ENCODE results near the gene EID1.
A peak's percentile ranks its signal among the peaks of the same experiment; 100 is the strongest.

The EID1 gene

DNA sequence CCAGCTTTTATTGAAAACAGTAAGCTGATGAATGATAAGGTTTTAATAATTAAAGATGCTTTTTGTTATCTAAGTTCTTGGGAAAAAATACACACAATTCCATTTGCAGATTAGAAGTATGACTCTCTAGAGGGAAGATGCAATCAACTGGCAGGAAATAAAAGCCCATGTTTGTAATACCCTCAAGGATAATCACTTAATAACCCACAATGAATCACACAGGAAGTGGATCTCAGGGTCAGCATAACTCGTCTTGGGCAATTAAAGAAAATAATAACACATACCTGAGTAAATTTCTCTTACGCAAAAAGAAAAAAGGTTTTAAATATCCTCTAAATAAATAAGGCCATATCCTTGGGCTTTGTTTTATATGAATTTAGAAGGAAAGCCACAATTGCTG lies 9.4 kb upstream of the EID1 start:
- peak in 1 of 2 experiments; percentile 35 for DNase-seq (ENCODE audit: low read depth in 2 of 2)

DNA sequence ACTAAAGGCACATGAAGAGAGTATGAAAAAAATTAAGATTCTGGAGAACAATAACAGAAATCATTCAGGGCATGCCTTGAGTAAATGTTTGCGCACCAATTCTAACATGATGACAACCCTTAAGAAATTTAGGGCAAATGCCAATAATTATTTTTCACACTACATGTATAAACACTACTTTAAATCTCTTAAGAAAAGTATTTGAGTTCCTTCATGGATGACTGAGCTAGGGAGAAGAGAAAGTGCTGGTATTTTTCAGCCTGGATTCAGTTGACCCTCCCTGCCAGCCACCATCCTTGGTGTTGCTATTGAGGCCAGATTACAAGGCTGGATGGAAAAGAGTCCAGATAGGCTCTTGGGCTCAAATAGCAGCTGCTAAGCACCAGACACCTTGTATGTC lies 8.0 kb upstream of the EID1 start:
- no peak for DNase-seq (ENCODE audit: low read depth in 2 of 2)

DNA sequence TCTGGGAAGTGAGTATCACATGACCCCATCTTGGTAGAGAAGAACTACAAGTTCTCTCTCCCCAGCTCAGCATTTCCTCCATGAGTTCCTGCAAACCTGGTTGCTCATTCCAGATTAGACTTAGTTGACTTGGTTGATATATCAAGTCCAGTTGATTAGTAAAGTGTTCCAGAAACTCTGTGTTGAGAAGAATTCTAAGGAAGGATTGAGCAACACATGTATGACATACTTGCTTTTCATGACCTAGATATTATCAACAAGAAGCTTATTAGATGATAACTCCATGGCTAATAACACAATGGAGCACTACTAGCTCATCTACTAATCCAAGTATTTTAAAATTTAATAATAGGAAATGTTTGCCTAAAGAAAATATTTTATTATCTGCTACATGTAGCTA lies 6.4 kb upstream of the EID1 start:
- no peak for DNase-seq (ENCODE audit: low read depth in 2 of 2)

DNA sequence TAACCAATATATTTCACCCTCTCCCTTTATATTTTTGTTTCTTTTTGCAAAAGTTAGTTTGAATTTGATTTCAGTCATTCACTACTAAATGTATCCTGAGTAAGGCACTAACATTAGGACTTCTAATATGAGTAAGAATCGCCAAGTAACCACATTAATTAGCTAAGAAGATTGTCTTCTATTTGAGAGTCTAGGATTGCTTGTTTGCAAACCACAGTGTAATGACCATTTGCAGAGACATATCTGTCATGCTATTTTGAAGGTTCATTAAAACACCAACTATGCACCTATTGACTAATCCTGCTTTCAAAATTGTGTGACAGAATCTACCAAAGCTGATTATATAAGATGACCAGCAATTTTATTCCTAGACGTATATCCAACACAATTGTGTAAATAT lies 5.3 kb upstream of the EID1 start:
- no peak for DNase-seq (ENCODE audit: low read depth in 2 of 2)

DNA sequence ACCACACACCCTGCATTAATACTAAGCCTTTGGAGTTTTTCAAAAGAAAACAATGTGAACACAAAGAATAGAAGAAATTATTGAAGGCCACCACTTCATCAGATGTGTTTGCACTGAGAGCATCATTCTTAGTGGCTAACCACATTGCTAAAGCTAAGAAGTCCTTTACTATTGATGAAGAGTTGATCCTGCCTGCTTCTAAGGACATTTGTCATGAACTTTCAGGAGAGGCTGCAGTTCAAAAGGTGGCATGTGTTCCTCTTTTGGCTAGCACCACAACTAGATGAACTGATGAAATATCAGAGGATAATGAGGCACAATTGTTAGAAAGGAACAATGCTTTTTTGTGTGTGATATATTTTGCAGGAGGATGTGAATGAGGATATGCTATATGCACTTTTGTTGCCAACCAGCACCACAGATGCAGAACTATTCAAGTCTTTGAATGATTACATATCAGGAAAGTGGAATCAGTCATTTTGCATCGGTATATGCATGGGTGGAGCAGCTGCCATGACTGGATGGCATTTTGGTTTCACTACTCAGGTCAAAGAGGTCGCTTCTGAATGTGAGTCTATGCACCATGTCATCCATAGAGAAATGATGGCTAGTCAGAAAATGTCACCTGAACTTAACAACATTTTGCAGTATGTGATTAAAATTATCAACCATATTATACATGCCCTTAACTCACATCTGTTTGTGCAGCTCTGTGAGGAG lies 2.5 kb upstream of the EID1 start:
- no peak for DNase-seq (ENCODE audit: low read depth in 2 of 2)

DNA sequence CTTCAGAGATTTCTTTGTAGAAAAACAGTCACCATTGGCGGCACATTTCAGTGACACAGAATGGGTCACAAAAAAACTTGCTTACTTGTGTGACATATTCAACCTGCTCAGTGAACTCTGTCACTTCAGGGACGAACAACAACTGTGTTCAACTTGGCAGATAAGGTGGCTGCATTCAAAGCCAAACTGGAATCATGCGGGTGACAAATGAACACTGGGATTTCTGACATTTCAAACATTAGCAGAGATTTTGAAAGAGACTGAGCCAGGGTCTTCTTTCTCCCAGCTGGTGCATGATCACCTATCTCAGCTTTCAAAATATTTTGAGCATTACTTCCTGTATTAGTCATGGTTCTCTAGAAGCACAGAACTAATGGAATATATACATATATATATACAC lies 1.9 kb upstream of the EID1 start:
- DNase-seq (ENCODE audit: low read depth in 2 of 2): no peak

DNA sequence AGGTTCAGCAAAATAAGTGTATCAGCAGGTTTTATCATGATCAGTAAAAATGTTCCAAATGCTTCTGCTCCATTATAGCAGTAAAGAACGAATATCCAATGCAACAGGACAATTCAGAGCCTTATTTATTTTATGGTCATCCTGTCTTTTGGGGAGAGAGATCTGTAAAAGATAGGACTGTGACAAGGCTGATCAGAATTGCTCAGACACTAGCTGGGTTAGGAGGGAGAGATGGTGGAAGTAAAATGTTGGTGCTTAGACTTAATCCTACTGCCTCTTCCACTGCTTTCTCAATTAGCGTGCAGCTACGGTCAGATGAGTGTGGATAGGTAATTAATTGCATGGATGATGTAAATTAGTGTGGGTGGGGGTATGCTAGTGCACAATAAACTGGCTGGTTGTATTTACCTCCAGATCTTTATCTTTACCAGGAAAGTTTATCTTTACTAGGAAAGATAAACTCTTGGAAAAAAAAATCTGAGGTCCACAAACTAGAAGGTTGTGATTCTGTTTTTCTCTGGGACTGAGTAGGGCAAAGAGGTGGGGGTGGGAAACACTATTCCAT lies 2.2 kb downstream of the EID1 start:
- DNase-seq (ENCODE audit: low read depth in 2 of 2): no peak

DNA sequence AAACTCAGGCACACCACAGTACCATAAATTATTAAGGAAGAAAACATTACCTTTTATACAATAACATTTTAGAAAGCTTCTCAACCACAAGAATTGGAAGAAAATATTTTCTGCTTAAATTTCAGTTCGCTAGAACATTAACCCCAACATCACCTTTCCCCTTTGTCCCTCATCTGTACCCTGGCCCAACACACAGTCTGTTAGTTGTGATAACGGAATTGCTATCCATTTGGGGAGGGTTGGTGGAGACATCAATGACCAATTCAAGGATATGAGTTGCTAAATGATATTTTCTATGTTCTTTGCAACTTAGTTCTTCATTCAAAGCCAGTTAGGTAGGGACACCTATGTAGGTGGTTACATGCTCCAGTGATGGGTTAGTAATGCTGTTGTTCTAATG lies 5.8 kb downstream of the EID1 start:
- DNase-seq (ENCODE audit: low read depth in 2 of 2): no peak

DNA sequence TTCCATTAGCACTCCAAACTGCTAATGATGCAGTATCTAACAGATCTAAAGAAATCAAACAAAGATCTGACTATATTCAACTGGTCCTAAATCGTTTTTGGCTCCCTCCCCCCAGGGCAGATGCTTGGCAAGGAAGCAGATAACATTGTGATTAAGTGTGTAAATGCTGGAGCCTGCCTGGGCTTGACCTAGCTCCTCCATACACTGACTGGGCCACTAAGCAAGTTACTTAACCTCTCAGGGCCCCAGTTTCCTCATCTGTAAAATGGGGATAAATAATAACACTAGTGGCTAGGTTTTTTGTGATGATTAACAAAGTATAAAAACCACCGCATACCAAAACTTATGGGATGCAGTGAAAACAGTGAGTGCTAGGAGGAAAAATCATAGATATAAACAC lies 9.2 kb downstream of the EID1 start:
- DNase-seq (ENCODE audit: low read depth in 2 of 2): no peak

DNA sequence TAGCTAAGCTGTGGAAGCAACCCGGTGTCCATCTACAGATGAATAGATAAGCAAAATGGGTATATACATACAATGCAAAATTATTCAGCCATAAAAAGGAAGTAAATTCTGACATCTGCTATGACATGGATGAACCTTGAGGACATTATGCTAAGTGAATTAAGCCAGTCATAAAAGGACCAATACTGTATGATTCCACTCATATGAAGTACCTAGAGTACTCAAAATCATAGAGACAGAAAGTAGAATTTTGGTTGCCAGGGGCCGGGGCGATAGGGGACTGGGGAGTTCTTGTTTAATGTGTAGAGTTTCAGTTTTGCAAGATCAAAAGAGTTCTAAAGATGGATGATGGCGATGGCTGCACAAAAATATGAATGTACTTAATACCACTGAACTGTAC lies 10.3 kb downstream of the EID1 start:
- no peak for DNase-seq (ENCODE audit: low read depth in 2 of 2)

DNA sequence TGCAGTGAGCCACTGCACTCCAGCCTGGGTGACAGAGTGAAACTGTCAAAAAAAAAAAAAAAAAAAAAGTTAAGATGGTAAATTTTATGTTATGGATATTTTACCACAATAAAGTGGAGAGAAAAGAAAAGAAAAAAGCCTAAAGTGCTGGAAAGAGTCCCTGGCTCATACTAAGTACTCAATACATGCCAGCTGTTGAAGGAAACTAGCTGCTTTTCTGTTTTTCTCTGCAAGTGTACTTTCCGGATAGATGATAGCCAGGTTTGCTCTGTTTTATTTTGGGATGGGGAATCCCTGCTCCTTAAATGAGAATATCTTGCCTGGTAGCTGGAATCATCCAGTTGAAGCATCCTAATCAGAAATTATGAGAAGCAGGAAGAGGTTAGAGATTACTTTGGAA lies 10.9 kb downstream of the EID1 start:
- DNase-seq (ENCODE audit: low read depth in 2 of 2): no peak

DNA sequence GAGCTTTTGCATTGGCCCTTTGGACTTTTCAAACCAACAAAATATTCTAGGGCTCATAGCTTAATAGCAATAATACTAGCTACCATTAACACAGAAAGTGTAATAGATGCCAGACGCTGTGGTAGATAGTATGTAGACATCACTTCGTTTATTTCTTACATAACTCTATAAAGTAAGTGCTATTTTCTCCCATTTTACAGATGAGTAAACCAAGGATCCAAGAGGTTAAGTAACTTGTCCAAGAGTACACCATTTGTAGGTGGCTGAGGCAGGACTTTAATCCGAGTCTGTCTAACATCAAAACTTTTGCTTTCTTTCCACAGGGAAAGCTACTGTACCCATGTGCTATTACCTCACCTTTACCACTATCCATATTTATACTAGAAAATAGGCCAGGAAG lies 12.0 kb downstream of the EID1 start:
- DNase-seq (ENCODE audit: low read depth in 2 of 2): no peak

DNA sequence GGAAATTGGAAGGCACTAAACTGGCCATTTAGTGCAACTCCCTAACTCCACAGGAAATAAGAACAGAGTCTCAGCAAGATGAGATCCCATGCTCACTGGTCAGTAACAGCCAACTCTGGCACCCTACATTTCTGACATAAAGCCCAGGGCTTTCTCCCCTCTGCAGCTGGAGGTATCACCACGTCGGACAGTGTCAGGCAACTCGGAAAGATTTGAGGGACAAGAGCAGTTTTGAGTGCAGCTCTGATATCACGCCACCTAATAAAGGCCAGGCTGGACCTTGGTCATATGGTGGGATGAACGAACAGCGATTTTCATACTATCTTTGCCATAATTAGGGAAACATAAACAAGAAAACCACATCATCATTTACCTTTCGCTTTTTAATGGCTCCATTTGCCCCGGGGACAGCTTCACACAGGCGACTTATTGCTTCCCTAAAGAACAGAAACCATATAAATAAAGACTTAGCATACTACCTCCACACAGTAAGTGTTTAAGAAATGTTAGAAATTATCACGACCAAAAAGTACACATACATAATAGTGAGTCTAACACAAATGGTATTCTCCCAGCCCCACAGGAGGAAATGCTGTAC lies 12.5 kb downstream of the EID1 start:
- DNase-seq (ENCODE audit: low read depth in 2 of 2): no peak

DNA sequence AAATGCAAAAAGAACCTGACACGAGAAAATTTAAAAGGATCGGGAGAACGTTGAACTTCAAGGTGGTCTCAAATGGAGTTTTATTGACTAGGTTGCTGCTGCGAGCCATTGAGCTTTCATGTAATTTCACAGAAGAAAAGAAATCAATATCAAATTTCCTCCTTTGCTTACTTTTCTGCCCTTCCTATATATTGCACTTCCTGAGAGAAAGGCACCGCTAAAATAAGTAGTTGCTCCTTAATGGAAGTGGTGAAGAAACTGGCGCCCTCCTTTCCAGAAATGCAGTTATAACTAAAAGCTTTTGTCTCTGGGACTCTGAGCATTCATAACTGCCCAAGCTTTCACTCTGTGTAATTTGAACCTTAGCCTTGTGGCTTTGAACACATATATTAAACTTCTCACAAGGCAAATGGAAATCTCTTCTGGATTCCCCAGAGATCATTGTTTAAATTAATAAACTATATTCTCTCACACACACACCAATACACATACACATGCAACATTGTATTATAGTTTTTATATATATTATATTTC lies 13.4 kb downstream of the EID1 start:
- no peak for DNase-seq (ENCODE audit: low read depth in 2 of 2)

DNA sequence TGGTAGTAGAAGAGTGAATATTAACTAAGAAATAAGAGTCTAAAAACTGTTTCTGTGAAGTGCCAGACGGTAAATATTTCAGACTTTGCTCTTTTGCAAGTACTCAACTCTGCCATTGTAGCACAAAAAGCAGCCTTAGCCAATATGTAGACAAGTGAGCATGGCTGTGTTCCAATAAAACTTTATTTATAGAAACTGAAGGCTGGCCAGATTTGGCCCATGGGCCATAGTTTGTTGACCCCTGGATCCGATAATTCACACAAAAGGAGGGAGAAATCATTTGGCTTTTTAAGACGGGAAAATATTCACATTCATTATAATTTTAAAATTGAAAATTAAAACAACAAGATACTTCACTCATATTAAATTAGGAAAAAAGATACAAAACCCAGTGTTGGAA lies 15.4 kb downstream of the EID1 start:
- no peak for DNase-seq (ENCODE audit: low read depth in 2 of 2)

DNA sequence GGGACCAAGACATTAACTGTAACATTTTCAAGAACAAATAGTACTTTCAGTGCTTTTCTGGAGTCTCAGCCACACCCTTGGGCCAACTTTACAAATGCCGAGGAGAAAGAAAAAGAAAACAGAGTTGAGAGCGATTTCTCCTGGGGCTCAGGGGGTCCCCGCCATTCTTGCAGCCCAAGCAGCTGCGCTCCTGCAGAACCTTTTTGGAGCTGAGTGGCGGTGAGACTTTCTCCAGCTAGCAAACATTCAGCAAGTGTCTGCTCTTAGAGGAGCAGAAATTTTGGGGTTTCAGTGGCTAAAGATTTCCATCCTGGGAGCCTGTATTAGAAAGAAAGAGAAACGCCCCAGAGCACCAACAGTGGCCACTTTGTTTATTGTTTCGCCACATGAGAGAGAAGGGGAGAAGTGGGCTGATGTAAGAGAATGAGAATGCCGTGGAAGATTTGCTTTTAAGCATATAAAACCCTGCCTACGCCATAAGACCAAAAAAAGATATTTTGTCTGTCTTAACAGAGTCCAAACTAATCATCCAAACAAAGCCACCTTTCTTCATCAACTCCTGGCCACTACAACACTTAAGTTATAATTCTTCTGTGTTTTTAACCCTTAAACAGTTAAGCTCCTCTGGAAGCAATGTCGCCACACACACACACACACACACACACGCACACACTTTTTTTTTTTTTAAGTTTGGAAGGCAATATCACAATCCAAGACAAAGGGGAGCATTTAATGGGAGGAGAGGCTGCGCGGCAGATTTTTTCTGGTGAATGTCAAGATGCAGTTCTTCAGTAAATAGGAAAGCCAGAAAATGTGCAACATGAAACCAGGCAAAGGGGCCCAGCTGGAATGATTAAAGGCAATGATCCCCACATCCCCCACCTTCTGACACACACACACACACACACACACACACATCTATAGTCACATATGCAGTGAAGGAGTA lies 19.2 kb downstream of the EID1 start:
- DNase-seq (ENCODE audit: low read depth in 2 of 2): peak; percentile 59 to 61

DNA sequence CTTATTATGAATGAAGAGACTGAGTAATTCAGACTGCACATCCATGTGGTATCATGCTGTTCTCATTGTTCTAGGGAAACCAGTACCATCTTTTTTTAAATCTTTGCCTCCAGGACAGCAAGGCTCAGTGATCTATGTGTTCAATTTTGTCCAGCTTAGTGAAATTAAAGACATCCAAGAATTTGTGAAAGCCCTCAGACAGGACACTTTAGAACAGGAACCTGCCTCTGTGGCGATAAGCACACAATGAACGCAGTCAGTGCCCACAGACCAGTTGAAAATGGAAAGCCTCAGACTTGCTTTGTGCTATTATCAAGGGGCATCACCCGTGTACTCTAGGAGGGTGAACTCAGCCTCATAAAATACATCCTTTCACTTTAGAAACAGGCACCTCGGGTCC lies 20.1 kb downstream of the EID1 start:
- DNase-seq (ENCODE audit: low read depth in 2 of 2): no peak

DNA sequence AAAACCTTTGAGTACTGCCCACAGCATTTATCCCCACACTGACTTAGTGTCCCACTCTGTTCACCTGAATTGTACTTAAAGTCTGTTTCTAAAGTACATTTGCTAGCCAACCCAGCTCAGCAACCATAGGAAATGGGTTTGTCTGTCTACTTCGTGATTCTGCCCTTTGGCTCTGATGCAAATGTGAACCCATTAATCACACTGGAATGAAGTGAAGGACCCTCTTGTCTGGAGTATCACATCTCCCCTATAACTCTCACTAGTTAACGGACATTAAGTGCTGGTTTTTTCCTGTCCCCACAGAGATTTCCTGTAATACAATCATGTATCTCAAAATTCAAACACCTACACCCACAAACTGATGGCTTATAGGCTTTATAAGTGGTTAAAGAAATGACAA lies 20.5 kb downstream of the EID1 start:
- DNase-seq (ENCODE audit: low read depth in 2 of 2): no peak

DNA sequence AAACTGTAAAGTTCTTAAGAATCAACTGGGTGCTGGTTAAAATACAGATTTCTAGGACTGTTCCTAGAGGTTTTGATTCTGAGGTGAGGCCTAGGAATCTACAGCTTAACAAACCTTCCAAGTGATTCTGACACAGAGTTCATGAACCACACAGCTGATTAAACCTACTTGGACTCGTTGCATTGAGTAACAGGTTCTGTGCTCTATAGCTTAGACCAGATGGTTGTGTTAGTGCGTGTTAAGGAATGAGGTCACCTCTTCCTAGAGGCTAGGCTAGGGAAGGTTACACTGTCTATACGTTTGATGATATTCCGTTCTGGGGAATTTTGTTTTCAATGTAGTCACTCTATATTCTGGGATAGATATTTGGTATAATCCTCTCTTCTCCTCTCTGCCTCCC lies 21.9 kb downstream of the EID1 start:
- no peak for DNase-seq (ENCODE audit: low read depth in 2 of 2)

DNA sequence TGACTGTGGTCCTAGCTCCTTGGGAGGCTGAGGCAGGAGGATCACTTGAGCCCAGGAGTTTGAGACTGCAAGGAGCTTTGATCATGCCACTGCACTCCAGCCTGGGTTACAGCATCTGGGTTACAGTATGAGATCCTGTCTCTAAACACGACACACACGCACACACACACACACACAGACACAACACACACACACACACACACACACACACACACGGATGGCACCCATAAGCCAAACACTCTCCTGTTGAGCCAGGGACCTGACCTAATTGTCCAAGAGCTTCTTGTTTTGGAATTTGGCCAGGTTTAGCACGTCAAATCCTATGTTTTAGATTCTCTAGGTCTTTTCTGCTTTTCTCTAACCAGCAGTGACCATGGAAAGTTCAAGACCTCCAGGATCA lies 26.8 kb downstream of the EID1 start:
- no peak for DNase-seq (ENCODE audit: low read depth in 2 of 2)

DNA sequence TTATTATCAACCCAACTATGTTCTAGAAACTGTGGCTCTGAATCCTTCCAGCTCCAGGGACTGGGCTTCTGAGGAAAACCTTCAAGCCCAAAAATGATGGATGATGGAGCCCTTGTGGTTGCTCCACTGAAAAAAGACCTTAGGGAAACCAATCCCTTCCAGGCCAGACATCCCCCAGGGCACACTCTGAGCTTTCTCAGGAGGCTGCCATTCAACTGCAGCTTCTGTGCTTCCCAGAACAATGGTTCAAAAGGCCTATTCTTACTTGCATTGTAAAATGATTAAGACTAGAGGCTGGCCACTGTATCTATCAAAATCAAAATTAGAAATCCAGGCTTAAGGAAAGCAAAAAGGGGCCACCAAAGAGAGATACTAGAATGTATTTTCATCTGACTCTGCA lies 27.3 kb downstream of the EID1 start:
- no peak for DNase-seq (ENCODE audit: low read depth in 2 of 2)

DNA sequence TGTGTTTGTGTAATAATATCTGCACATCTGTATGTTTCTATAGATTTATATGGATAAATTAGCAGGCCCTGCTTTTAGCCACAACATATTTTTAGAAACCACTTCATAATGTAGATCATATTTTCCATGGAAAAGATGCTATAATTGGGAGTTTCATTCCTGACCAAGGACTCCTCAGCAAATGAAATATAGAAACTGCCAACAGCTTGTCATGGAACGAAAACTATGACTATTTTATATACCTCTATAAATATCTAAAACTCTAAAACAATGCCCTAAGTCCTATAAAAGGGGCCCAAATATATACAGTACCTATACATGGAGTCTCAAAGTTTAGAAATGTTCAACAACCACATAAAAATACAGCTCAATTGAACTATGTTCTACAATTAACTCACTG lies 27.9 kb downstream of the EID1 start:
- no peak for DNase-seq (ENCODE audit: low read depth in 2 of 2)
